ENCODE results near the gene IMPA2. TPM values are rescaled to one million over a fixed set of nuclear protein-coding genes. Genes with fewer than 3 reads are reported as not detected.

IMPA2 gene
- total RNA-seq, 1 experiment from 2014 or later = 113 TPM

GRCh38 chr18:11986061-11986460, 4.8 kb downstream of the IMPA2 start (continued):
- TF ChIP-seq, protein P1, sequence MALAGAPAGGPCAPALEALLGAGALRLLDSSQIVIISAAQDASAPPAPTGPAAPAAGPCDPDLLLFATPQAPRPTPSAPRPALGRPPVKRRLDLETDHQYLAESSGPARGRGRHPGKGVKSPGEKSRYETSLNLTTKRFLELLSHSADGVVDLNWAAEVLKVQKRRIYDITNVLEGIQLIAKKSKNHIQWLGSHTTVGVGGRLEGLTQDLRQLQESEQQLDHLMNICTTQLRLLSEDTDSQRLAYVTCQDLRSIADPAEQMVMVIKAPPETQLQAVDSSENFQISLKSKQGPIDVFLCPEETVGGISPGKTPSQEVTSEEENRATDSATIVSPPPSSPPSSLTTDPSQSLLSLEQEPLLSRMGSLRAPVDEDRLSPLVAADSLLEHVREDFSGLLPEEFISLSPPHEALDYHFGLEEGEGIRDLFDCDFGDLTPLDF (CRISPR knock-in tag; IDR thresholded peaks at IDR 0.05) = no peak
- TF ChIP-seq NFYB (CRISPR knock-in tag; conservative IDR thresholded peaks at IDR 0.05; ENCODE audit: low read depth) (no peak), PREB (CRISPR knock-in tag; IDR thresholded peaks at IDR 0.05; ENCODE audit: borderline replicate concordance) (no peak), ZNF396 (CRISPR knock-in tag; IDR thresholded peaks at IDR 0.05; ENCODE audit: borderline replicate concordance) (no peak), ZBTB21 (CRISPR knock-in tag; IDR thresholded peaks at IDR 0.05; ENCODE audit: borderline replicate concordance) (no peak), ZNF671 (CRISPR knock-in tag; IDR thresholded peaks at IDR 0.05) (no peak), CREM (CRISPR knock-in tag; IDR thresholded peaks at IDR 0.05) (no peak)
- TF ChIP-seq, protein P2, sequence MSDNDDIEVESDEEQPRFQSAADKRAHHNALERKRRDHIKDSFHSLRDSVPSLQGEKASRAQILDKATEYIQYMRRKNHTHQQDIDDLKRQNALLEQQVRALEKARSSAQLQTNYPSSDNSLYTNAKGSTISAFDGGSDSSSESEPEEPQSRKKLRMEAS (CRISPR knock-in tag; IDR thresholded peaks at IDR 0.05) = no peak

DNA sequence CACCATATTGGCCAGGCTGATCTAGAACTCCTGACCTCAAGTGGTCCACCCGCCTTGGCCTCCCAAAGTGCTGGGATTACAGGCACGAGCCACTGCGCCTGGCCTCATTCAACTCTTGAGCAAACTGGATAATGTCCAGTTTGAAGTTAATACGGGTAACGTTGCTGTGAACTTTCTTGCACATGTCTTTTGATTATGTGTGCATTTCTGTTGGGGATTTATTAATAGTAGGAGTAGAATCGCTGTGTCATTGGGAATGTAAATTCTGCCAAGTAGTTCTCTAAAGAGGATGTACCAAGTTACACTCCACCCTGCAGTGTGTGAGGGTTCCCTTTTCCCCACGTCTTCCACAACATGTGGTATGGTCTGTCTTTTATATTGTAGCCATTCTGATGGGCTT, 6.2 kb downstream of the IMPA2 start:
- TF ChIP-seq, protein P3, sequence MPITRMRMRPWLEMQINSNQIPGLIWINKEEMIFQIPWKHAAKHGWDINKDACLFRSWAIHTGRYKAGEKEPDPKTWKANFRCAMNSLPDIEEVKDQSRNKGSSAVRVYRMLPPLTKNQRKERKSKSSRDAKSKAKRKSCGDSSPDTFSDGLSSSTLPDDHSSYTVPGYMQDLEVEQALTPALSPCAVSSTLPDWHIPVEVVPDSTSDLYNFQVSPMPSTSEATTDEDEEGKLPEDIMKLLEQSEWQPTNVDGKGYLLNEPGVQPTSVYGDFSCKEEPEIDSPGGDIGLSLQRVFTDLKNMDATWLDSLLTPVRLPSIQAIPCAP (CRISPR knock-in tag; IDR thresholded peaks at IDR 0.05) = no peak
- TF ChIP-seq ZNF138 (CRISPR knock-in tag; conservative IDR thresholded peaks at IDR 0.05) (no peak), EMX1 (CRISPR knock-in tag; IDR thresholded peaks at IDR 0.05) (no peak), ZBTB21 (CRISPR knock-in tag; IDR thresholded peaks at IDR 0.05; ENCODE audit: borderline replicate concordance) (no peak), ZNF396 (CRISPR knock-in tag; IDR thresholded peaks at IDR 0.05; ENCODE audit: borderline replicate concordance) (no peak), ZNF281 (CRISPR knock-in tag; IDR thresholded peaks at IDR 0.05) (no peak), SMAD3 (CRISPR knock-in tag; IDR thresholded peaks at IDR 0.05; ENCODE audit: borderline replicate concordance) (no peak), ZNF121 (CRISPR knock-in tag; IDR thresholded peaks at IDR 0.05) (no peak), ZNF416 (CRISPR knock-in tag; IDR thresholded peaks at IDR 0.05) (no peak), ZNF263 (CRISPR knock-in tag; IDR thresholded peaks at IDR 0.05; ENCODE audit: low read depth) (no peak), CREB1 (CRISPR knock-in tag; IDR thresholded peaks at IDR 0.05) (no peak), ATF1 (CRISPR knock-in tag; IDR thresholded peaks at IDR 0.05) (no peak)
- TF ChIP-seq, protein P4, sequence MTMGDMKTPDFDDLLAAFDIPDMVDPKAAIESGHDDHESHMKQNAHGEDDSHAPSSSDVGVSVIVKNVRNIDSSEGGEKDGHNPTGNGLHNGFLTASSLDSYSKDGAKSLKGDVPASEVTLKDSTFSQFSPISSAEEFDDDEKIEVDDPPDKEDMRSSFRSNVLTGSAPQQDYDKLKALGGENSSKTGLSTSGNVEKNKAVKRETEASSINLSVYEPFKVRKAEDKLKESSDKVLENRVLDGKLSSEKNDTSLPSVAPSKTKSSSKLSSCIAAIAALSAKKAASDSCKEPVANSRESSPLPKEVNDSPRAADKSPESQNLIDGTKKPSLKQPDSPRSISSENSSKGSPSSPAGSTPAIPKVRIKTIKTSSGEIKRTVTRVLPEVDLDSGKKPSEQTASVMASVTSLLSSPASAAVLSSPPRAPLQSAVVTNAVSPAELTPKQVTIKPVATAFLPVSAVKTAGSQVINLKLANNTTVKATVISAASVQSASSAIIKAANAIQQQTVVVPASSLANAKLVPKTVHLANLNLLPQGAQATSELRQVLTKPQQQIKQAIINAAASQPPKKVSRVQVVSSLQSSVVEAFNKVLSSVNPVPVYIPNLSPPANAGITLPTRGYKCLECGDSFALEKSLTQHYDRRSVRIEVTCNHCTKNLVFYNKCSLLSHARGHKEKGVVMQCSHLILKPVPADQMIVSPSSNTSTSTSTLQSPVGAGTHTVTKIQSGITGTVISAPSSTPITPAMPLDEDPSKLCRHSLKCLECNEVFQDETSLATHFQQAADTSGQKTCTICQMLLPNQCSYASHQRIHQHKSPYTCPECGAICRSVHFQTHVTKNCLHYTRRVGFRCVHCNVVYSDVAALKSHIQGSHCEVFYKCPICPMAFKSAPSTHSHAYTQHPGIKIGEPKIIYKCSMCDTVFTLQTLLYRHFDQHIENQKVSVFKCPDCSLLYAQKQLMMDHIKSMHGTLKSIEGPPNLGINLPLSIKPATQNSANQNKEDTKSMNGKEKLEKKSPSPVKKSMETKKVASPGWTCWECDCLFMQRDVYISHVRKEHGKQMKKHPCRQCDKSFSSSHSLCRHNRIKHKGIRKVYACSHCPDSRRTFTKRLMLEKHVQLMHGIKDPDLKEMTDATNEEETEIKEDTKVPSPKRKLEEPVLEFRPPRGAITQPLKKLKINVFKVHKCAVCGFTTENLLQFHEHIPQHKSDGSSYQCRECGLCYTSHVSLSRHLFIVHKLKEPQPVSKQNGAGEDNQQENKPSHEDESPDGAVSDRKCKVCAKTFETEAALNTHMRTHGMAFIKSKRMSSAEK (CRISPR knock-in tag; IDR thresholded peaks at IDR 0.05; ENCODE audit: borderline replicate concordance) = no peak
- TF ChIP-seq, protein P2 (CRISPR knock-in tag; IDR thresholded peaks at IDR 0.05) = no peak
- Mint-ChIP-seq H3K36me3 (0 out of 2 replicates have a peak, but pooled peaks cover 5% of the 10 kb centered on the region), H3K4me3 (no peak overlapping the region), H3K27ac (peak overlapping the region; percentile 67), H3K9me3 (no peaks in the 10 kb centered on the region), H3K4me1 (peaks cover 82% of the 10 kb centered on the region), H3K27me3 (ENCODE audit: low read depth) (no peaks in the 10 kb centered on the region)
- ChIA-PET CTCF (no interaction called here), POLR2A (no interaction called here)
- DNase-seq (ENCODE audit: low spot score) (no peak), ATAC-seq (no peak)

Data from WTC11 (cell line).